DOHH2 (cell line): ENCODE measurements around the gene TF.

ENCODE experiments used
- H3F3A ChIP-seq: fragments of 200-600 bp; sonication (generic), shearing (Covaris generic); 2 replicates; pipeline ENCODE4 v1.6.0; 2016; ENCODE audit warnings: antibody characterized with exemption, mild to moderate bottlenecking; ENCODE audit not compliant: control insufficient read depth, insufficient read depth
- H3K27ac ChIP-seq: fragments of 200-600 bp; sonication (generic); 2 replicates; pipeline ENCODE4 v1.5.1; 2014; ENCODE audit warnings: low read depth, mild to moderate bottlenecking, low read length, moderate library complexity
- H3K27me3 ChIP-seq: fragments of 200-600 bp; sonication (generic); 2 replicates; pipeline ENCODE4 v1.6.1; 2014; ENCODE audit warnings: mild to moderate bottlenecking, low read length, mixed read lengths; ENCODE audit not compliant: control insufficient read depth
- H3K36me3 ChIP-seq: fragments of 200-600 bp; sonication (generic); 2 replicates; pipeline ENCODE4 v1.6.1; 2014; ENCODE audit warnings: mild to moderate bottlenecking, low read length, moderate library complexity, mixed read lengths; ENCODE audit not compliant: control insufficient read depth
- H3K4me1 ChIP-seq: fragments of 200-600 bp; sonication (generic); 2 replicates; pipeline ENCODE4 v1.6.1; 2014; ENCODE audit warnings: mild to moderate bottlenecking, low read length, mixed read lengths; ENCODE audit not compliant: control insufficient read depth
- H3K4me2 ChIP-seq: fragments of 200-600 bp; sonication (generic); 2 replicates; pipeline ENCODE4 v1.6.0; 2014; ENCODE audit warnings: mild to moderate bottlenecking, low read length, moderate library complexity
- H3K4me3 ChIP-seq: fragments of 200-600 bp; sonication (generic); 2 replicates; pipeline ENCODE4 v1.5.1; 2014; ENCODE audit warnings: mild to moderate bottlenecking, low read length, mixed read lengths
- H3K79me2 ChIP-seq: fragments of 200-600 bp; sonication (generic); 2 replicates; pipeline ENCODE4 v1.6.1; 2014; ENCODE audit warnings: mild to moderate bottlenecking, low read length, mixed read lengths; ENCODE audit not compliant: control insufficient read depth
- H3K9me2 ChIP-seq: fragments of 200-600 bp; sonication (generic); replicated peaks from 2 replicates; pipeline ENCODE4 v1.6.1; 2014; ENCODE audit warnings: mild to moderate bottlenecking, low read length, mixed read lengths; ENCODE audit not compliant: control insufficient read depth
- H3K9me3 ChIP-seq: fragments of 200-600 bp; sonication (generic); 2 replicates; pipeline ENCODE4 v1.6.1; 2014; ENCODE audit warnings: antibody characterized with exemption, low read length, mixed read lengths; ENCODE audit not compliant: control insufficient read depth, insufficient read depth
- H4K20me1 ChIP-seq: fragments of 200-600 bp; sonication (generic); 2 replicates; pipeline ENCODE4 v1.6.0; 2014; ENCODE audit warnings: low read depth, mild to moderate bottlenecking, antibody characterized with exemption, low read length, moderate library complexity; ENCODE audit not compliant: control insufficient read depth, insufficient read depth
- CTCF ChIP-seq: fragments of 200-600 bp; sonication (generic); IDR thresholded peaks from one replicate; pipeline ENCODE4 v1.5.1; 2014; ENCODE audit warnings: antibody characterized with exemption, mild to moderate bottlenecking, low read depth, low read length; ENCODE audit not compliant: poor library complexity, severe bottlenecking
- EZH2phosphoT487 ChIP-seq: fragments of 200-600 bp; sonication (generic); IDR thresholded peaks from 2 replicates; pipeline ENCODE4 v1.6.1; 2017; ENCODE audit warnings: borderline replicate concordance, mild to moderate bottlenecking, antibody characterized with exemption, low read length, moderate library complexity, mixed read lengths

TF gene

GRCh38 chr3:133703915-133704314 lies 42.3 kb upstream of the TF start:
- Histone ChIP-seq H3K9me2 (no peaks in the 10 kb centered on the region), H3F3A (no peaks in the 10 kb centered on the region), H4K20me1 (no peaks in the 10 kb centered on the region), H3K79me2 (no peaks in the 10 kb centered on the region), H3K4me3 (no peak overlapping the region), H3K27ac (no peak overlapping the region), H3K36me3 (no peaks in the 10 kb centered on the region), H3K4me2 (no peak overlapping the region), H3K4me1 (no peaks in the 10 kb centered on the region), H3K27me3 (peaks cover 24% of the 10 kb centered on the region), H3K9me3 (no peaks in the 10 kb centered on the region)
- TF ChIP-seq EZH2phosphoT487 (no peak), CTCF (no peak)

DNA sequence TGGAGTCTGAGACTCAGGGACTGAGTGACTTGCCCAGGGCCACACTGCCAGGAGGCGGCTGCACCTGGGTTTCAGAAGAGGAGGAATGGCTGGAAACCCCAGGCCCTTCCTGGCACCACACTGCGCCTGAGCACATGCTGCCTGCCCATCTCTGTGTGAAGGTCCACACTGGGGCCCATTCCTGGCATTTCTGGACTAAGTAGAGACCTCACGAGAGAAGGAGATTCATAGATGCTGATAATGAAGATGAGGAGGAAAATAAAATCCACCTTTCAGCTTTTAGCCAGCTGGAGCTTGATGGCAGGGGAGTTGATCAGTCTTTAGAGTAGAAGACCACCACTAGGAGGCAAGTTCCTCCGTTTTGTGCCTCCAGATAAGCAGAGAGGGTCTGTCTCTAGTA lies 40.2 kb upstream of the TF start:
- H3K9me2 ChIP-seq = no peaks in the 10 kb centered on the region
- no peak overlapping the region for H3K4me3 ChIP-seq
- H3K27ac ChIP-seq = no peak overlapping the region
- no peak for TF ChIP-seq EZH2phosphoT487
- no peak for TF ChIP-seq CTCF
- peaks cover 34% of the 10 kb centered on the region for H3K27me3 ChIP-seq
- H4K20me1 ChIP-seq = no peaks in the 10 kb centered on the region
- no peaks in the 10 kb centered on the region for H3K36me3 ChIP-seq
- no peaks in the 10 kb centered on the region for H3K4me1 ChIP-seq
- H3K79me2 ChIP-seq = no peaks in the 10 kb centered on the region
- H3K9me3 ChIP-seq = no peaks in the 10 kb centered on the region
- no peak overlapping the region for H3K4me2 ChIP-seq
- H3F3A ChIP-seq = no peaks in the 10 kb centered on the region

- H3K4me3 ChIP-seq = no peak overlapping the region
- H3K4me2 ChIP-seq = no peak overlapping the region
- TF ChIP-seq CTCF = no peak
- H3K79me2 ChIP-seq = no peaks in the 10 kb centered on the region
- H3K9me2 ChIP-seq = no peaks in the 10 kb centered on the region
- no peaks in the 10 kb centered on the region for H3K4me1 ChIP-seq
- H3K27ac ChIP-seq = no peak overlapping the region
- H3K9me3 ChIP-seq = no peaks in the 10 kb centered on the region
- no peaks in the 10 kb centered on the region for H3K36me3 ChIP-seq
- no peaks in the 10 kb centered on the region for H4K20me1 ChIP-seq
- peaks cover 37% of the 10 kb centered on the region for H3K27me3 ChIP-seq
- no peaks in the 10 kb centered on the region for H3F3A ChIP-seq
Observed at GRCh38 chr3:133709139-133709750, 36.9 kb upstream of the TF start.

GRCh38 chr3:133711013-133711412 lies 35.2 kb upstream of the TF start:
- no peaks in the 10 kb centered on the region for H3K79me2 ChIP-seq
- H3K4me3 ChIP-seq = no peak overlapping the region
- H3K9me2 ChIP-seq = no peaks in the 10 kb centered on the region
- H3K27ac ChIP-seq = no peak overlapping the region
- H3K27me3 ChIP-seq = peaks cover 29% of the 10 kb centered on the region
- TF ChIP-seq EZH2phosphoT487 (no peak), CTCF (no peak)
- no peaks in the 10 kb centered on the region for H3K4me1 ChIP-seq
- no peaks in the 10 kb centered on the region for H4K20me1 ChIP-seq
- no peaks in the 10 kb centered on the region for H3F3A ChIP-seq
- no peaks in the 10 kb centered on the region for H3K36me3 ChIP-seq
- no peaks in the 10 kb centered on the region for H3K9me3 ChIP-seq
- no peak overlapping the region for H3K4me2 ChIP-seq
